ENCODE measurements around the gene DNAJC5.
"Not testable (repeated sequence)": the region's sequence is repeated elsewhere in the genome, so short reads cannot be mapped to it uniquely, and the experiment has no call there.

The DNAJC5 gene

DNA sequence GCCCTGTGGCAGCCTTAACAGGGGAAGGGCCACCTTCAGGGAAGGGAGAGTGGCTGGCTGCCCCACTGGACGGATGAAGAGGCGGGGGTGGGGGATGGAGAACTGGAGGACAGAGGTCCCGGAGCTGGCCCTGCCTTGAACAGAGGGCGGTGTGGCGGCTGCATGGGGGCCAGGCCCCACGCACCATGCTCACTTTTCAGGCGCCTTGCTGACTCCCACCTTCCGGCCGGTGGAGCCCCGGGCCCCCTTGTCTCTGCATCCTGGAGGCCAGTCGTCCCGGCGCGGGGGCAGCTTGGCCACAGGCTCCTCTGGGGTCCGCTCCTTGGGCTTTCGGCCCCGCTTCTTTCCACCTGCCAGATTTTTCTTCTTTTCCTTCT, 64.8 kb downstream of the DNAJC5 start (continued):
- TF ChIP-seq, protein P1, sequence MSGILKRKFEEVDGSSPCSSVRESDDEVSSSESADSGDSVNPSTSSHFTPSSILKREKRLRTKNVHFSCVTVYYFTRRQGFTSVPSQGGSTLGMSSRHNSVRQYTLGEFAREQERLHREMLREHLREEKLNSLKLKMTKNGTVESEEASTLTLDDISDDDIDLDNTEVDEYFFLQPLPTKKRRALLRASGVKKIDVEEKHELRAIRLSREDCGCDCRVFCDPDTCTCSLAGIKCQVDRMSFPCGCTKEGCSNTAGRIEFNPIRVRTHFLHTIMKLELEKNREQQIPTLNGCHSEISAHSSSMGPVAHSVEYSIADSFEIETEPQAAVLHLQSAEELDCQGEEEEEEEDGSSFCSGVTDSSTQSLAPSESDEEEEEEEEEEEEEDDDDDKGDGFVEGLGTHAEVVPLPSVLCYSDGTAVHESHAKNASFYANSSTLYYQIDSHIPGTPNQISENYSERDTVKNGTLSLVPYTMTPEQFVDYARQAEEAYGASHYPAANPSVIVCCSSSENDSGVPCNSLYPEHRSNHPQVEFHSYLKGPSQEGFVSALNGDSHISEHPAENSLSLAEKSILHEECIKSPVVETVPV (CRISPR knock-in tag; IDR thresholded peaks at IDR 0.05), result no peak
- TF ChIP-seq BACH2 (CRISPR knock-in tag; IDR thresholded peaks at IDR 0.05; ENCODE audit: borderline replicate concordance) (no peak), ARNTL (CRISPR knock-in tag; IDR thresholded peaks at IDR 0.05; ENCODE audit: borderline replicate concordance, low read depth) (no peak), GLIS3 (CRISPR knock-in tag; IDR thresholded peaks at IDR 0.05) (no peak)

GRCh38 chr20:63960654-63961621, 66.0 kb downstream of the DNAJC5 start:
- not testable (repeated sequence) for ATAC-seq

GRCh38 chr20:63961664-63962425, 66.9 kb downstream of the DNAJC5 start:
- no peak for ATAC-seq
- TF ChIP-seq ZNF8 (CRISPR knock-in tag; IDR thresholded peaks at IDR 0.05), result no peak
- TF ChIP-seq PPARA (CRISPR knock-in tag; IDR thresholded peaks at IDR 0.05; ENCODE audit: borderline replicate concordance), result no peak
- no peak for TF ChIP-seq GLIS3 (CRISPR knock-in tag; IDR thresholded peaks at IDR 0.05)
- TF ChIP-seq ZC3H10 (CRISPR knock-in tag; IDR thresholded peaks at IDR 0.05), result no peak
- TF ChIP-seq ISL1 (CRISPR knock-in tag; IDR thresholded peaks at IDR 0.05), result no peak
- no peak for TF ChIP-seq CSDC2 (CRISPR knock-in tag; IDR thresholded peaks at IDR 0.05)
- no peak for TF ChIP-seq OSR1 (CRISPR knock-in tag; IDR thresholded peaks at IDR 0.05)
- TF ChIP-seq, protein P2, sequence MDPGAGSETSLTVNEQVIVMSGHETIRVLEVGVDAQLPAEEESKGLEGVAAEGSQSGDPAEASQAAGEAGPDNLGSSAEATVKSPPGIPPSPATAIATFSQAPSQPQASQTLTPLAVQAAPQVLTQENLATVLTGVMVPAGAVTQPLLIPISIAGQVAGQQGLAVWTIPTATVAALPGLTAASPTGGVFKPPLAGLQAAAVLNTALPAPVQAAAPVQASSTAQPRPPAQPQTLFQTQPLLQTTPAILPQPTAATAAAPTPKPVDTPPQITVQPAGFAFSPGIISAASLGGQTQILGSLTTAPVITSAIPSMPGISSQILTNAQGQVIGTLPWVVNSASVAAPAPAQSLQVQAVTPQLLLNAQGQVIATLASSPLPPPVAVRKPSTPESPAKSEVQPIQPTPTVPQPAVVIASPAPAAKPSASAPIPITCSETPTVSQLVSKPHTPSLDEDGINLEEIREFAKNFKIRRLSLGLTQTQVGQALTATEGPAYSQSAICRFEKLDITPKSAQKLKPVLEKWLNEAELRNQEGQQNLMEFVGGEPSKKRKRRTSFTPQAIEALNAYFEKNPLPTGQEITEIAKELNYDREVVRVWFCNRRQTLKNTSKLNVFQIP (CRISPR knock-in tag; IDR thresholded peaks at IDR 0.05; ENCODE audit: borderline replicate concordance, low read depth), result no peak
- TF ChIP-seq ZFP3 (CRISPR knock-in tag; IDR thresholded peaks at IDR 0.05), result no peak
- TF ChIP-seq RARB (CRISPR knock-in tag; IDR thresholded peaks at IDR 0.05), result no peak
- no peak for TF ChIP-seq ZNF70 (CRISPR knock-in tag; IDR thresholded peaks at IDR 0.05)
- no peak for TF ChIP-seq CREB5 (CRISPR knock-in tag; IDR thresholded peaks at IDR 0.05; ENCODE audit: low read depth)
- TF ChIP-seq TCF4 (CRISPR knock-in tag; IDR thresholded peaks at IDR 0.05; ENCODE audit: borderline replicate concordance), result no peak
- no peak for TF ChIP-seq TOX (CRISPR knock-in tag; IDR thresholded peaks at IDR 0.05; ENCODE audit: borderline replicate concordance)

DNA sequence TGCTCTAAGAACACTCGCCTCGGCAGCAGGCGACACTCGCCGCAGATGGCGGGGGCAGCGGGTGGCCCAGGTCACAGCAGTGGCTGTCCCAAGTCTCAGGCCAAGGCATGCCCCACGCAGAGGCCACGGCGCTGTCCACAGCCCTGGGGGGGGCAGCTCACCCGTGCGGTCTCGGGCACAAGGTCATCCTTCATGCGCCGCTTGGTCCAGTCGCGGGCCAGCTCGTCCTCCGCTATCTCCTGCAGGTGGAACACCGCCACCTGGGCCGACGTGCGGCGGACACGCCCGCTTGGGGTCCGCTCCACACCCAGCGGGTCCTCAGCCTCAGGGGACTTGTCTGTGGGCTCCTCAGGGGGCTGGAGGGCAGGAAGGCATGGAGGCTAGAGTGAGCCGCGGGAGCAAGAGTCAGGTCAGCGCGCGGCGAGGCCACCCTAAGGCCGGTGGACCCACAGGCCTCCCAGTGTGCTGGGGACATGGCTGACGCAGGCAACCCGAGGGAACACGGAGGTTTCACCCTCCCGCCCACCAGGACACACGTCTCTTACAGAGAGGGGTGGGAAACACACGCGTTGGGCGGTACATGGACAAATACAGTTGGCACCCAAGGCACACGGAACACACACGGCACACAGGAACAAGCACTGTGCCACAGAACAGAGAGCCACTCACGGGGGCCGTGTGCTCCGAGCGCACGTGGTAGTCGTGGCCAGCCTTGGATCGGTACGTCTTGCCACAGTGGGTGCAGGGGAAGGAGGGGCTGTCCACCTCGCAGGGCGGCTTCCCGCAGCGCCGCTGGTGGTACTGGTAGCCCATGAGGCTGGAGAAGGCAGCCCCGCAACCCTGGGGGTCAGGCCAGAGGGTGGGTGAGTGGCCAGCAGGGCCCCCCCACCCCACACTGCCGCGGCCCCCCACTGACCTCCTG, 67.8 kb downstream of the DNAJC5 start:
- ATAC-seq, result no peak
- TF ChIP-seq, protein P2 (CRISPR knock-in tag; IDR thresholded peaks at IDR 0.05; ENCODE audit: borderline replicate concordance, low read depth), result no peak
- TF ChIP-seq ZNF8 (CRISPR knock-in tag; IDR thresholded peaks at IDR 0.05), result no peak
- no peak for TF ChIP-seq TOX (CRISPR knock-in tag; IDR thresholded peaks at IDR 0.05; ENCODE audit: borderline replicate concordance)
- TF ChIP-seq RARB (CRISPR knock-in tag; IDR thresholded peaks at IDR 0.05), result no peak
- no peak for TF ChIP-seq GLIS3 (CRISPR knock-in tag; IDR thresholded peaks at IDR 0.05)
- no peak for TF ChIP-seq CREB5 (CRISPR knock-in tag; IDR thresholded peaks at IDR 0.05; ENCODE audit: low read depth)
- no peak for TF ChIP-seq CSDC2 (CRISPR knock-in tag; IDR thresholded peaks at IDR 0.05)
- no peak for TF ChIP-seq ZNF70 (CRISPR knock-in tag; IDR thresholded peaks at IDR 0.05)

Data from SK-N-SH treated with all-trans-retinoic acid at 6 μM for 48 hours (cell line).